SKM-1 (cell line): Measurements from ENCODE around the gene DYRK3.
"Not testable (repeated sequence)": the region's sequence is repeated elsewhere in the genome, so short reads cannot be mapped to it uniquely, and the experiment has no call there.

Experiments
- DNase-seq: peaks from one replicate; lab custom pipeline; 2025; ENCODE audit not compliant: unreplicated experiment; lab: John Stamatoyannopoulos, UW

Gene DYRK3

GRCh38 chr1:206635080-206635977, at the start of gene DYRK3:
DYRK3 (plus strand) TSS chr1:206635536; CDS start chr1:206635704, 168 bp downstream.
- DNase-seq = peak; percentile 92

GRCh38 chr1:206586501-206587445, 48.6 kb upstream of the DYRK3 start:
- DNase-seq = no peak

DNA sequence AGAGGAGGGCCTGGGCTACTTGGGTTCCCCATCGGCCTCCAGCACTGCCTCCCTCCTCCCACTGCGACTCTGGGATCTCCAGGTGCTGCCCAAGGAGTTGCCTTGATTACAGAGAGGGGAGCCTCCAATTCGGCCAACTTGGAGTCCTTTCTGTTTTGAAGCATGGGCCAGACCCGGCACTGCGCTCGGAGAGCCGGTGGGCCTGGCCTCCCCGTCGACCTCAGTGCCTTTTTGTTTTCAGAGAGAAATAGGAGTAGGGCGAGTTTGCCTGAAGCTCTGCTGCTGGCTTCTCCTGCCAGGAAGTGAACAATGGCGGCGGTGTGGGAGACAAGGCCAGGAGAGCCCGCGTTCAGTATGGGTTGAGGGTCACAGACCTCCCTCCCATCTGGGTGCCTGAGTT, 47.4 kb upstream of the DYRK3 start:
- DNase-seq = no peak

GRCh38 chr1:206588492-206588891, 46.8 kb upstream of the DYRK3 start:
- no peak for DNase-seq

- no peak for DNase-seq
Observed at GRCh38 chr1:206589206-206589605, 46.1 kb upstream of the DYRK3 start.

- no peak for DNase-seq
Observed at GRCh38 chr1:206590025-206590758, 45.1 kb upstream of the DYRK3 start.

DNA sequence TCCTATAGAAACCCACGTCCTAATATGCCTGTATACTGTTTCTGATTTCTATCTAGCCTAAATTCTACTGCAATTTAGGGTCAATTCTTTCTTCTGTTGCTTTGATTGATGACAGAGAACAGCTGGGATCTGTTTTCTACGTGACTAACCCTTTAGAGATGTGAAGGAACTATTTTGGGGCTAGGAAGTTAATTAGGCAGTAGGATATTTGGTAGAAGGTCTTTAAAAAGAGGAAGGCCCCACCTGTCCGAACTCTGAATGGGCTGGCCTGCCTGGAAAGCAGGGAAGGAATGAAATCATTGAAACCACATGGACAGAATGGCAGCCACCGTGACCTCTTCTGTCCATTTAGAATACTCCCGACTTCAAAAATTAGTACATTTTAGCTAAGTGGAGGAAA, 44.1 kb upstream of the DYRK3 start:
- no peak for DNase-seq

DNA sequence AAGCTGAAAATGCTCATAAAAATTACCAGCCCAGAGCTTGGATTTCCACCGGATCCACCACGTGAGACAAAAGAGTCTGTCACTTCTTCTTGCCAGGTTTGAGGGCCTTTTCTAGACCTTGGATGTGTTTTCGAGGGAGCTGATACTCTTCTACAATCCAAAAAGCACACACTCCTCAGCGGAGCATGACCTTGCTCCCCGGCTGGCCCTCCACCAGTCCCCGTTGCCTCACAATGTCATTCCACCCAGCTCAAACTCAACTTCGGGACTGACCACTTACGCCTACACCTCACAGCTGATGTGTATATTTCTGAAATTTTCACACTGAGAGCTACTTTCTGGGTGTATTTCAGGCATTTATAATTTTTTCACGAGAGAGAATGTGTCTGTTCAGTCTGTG, 43.6 kb upstream of the DYRK3 start:
- DNase-seq = no peak

DNA sequence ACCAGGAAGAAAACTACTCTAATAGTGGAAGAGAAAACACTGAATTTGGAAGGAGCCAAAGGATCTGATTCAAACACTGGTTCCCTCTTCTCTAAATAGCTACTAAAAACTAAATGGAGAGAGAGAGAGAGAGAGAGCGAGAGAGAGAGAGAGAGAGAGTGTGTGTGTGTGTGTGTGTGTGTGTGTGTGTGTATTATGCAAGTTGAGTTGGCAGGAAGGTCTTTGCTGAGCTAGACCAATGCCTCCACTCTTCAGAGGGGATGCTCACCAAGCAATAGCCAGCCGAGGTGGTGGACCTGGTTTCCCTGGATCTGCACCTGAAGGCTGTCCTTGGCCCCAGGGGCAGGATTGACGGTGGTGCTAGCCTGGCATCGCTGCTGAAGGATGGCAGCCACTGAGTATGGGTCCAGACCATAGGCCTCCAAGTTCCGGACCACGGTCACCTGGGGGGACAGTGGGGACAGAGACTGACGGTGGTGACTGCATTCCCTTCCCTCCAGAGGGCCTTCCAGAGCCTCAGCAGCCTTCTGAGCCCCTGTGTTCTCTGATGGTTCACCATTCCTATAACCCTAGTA, 41.9 kb upstream of the DYRK3 start:
- no peak for DNase-seq

- no peak for DNase-seq
Observed at GRCh38 chr1:206595581-206596318, 39.6 kb upstream of the DYRK3 start.

DNA sequence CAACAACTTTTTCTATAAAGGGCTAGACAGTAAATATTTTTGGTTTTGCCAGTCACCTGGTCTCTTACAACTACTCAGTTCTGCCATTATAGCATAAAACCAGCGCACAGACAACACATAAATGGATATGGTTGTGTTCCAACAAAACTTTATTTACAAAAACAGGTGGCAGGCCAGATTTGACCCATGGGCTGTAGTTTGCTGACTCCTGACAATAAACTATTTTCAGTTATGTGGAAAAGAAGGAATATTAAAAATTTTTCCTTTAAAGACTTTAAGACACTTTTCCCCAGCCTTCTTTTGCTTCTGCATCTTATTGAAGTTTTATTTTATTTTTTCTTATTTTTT, 39.0 kb upstream of the DYRK3 start:
- DNase-seq = no peak

GRCh38 chr1:206600527-206600926, 34.8 kb upstream of the DYRK3 start:
- DNase-seq = no peak

GRCh38 chr1:206604861-206605260, 30.5 kb upstream of the DYRK3 start:
- no peak for DNase-seq

DNA sequence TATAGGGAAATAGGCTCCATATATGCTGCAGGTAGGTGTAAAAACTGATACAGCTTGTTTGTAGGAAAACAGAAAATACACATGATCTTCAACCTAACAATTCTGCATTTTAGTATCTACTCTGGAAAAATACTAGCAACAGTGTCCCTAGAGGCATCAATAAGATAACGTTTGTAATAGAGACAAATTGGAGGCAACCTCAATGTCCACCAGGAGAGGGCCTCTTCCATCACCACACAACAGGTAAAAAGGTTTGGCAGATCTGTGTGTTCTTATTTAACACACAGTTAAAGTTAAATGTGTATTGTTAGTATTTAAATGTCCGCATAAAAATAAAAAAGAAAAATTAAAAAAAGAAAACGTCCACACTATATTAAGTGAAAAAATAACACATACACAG, 28.5 kb upstream of the DYRK3 start:
- peak; percentile 55 for DNase-seq

DNA sequence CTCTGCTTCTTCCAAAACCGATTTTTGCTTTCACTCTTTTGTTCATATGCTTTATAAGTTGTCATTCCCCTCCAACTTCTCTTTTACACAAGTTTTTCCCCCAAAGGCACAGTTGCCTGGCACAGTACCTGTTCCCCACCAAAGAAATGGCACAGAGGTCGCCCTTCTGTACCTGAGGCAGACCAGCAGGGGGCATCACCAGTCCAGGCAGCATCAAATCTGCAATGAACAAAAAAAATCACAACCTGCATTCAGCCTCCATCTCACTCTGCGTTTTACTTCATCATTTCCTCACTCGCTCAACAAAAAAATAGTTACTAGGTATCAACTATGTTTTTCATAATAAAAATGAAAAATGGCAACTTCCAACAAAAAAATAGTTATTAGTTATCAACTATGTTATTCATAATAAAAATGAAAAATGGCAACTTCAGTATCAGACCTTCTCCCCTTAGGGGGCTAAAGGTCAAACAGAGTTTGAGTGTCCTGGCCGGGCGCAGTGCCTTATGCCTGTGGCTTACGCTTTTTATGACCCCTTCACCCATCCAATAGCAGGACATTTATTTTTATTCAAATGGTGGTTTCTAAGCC, 27.1 kb upstream of the DYRK3 start:
- DNase-seq = peak; percentile 10

- no peak for DNase-seq
Observed at GRCh38 chr1:206609229-206609991, 25.9 kb upstream of the DYRK3 start.

- DNase-seq = peak; percentile 95
Observed at GRCh38 chr1:206612129-206612876, 23.0 kb upstream of the DYRK3 start, which contains the start of gene EIF2D. EIF2D (minus strand) TSS chr1:206612465; CDS start chr1:206612342, 123 bp downstream.

DNA sequence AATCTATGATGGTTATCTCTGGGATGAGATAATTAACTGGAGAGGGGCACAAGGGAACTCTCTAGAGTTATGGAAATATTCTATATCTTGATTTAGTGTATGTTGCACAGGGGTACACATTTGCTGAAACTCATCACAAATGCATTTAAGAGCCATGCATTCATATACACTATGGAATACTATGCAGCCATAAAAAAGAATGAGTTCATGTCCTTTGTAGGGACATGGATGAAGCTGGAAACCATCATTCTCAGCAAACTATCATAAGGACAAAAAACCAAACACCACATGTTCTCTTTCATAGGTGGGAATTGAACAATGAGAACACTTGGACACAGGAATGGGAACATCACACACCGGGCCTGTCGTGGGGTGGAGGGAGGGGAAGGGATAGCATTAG, 8.9 kb upstream of the DYRK3 start:
- DNase-seq = not testable (repeated sequence)
